Breast epithelium (tissue), 4 donors: ENCODE results near the gene PKD1L1. TPM values are rescaled to one million over a fixed set of nuclear protein-coding genes. Genes with fewer than 3 reads are reported as not detected.

Experiments
- DNase-seq, 2 donors: peaks; one replicate each; pipeline ENCODE4 v3.0.0-alpha.2; 2019; ENCODE audit warnings: low spot score in 2 of 2
- H3K27ac ChIP-seq, 2 donors: fragments of 200-600 bp; sonication (generic) in 1 of 2; one replicate each; pipeline ENCODE4 v1.5.1; 2016 to 2019; ENCODE audit warnings: mild to moderate bottlenecking in 1 of 2
- H3K27me3 ChIP-seq, 2 donors: fragments of 200-600 bp; sonication (generic) in 1 of 2; one replicate each; pipeline versions ENCODE4 v1.5.1 to v1.6.0; 2017 to 2019; ENCODE audit warnings: control low read depth in 1 of 2, mild to moderate bottlenecking in 1 of 2
- H3K36me3 ChIP-seq: fragments of 200-600 bp; one replicate; pipeline ENCODE4 v1.5.1; 2019
- H3K4me1 ChIP-seq, 2 donors: fragments of 200-600 bp; sonication (generic); one replicate each; pipeline ENCODE4 v1.5.1; 2016 to 2019; ENCODE audit warnings: control low read depth in 1 of 2
- H3K4me3 ChIP-seq, 3 donors: fragments of 200-600 bp; sonication (generic); 1 replicate in 2 of 3; 2 replicates in 1 of 3; pipeline ENCODE4 v1.5.1; 2016 to 2019; ENCODE audit warnings: mild to moderate bottlenecking in 3 of 3, moderate library complexity in 2 of 3
- H3K9me3 ChIP-seq, 2 donors: fragments of 200-600 bp; sonication (generic) in 1 of 2; one replicate each; pipeline ENCODE4 v1.5.1; 2016 to 2019; ENCODE audit warnings: control low read depth in 1 of 2
- POLR2A ChIP-seq: fragments of 450-650 bp; IDR thresholded peaks from one replicate; pipeline ENCODE4 v1.6.1; 2016; ENCODE audit warnings: antibody characterized with exemption, mild to moderate bottlenecking, moderate library complexity
- POLR2AphosphoS5 ChIP-seq, 3 donors: sonication (generic); formaldehyde crosslinking; IDR thresholded peaks; one replicate each; pipeline ENCODE4 v1.6.1; 2017; ENCODE audit warnings: antibody characterized with exemption in 3 of 3
- intact Hi-C: fragments of 100-400 bp; cut with DNase I; formaldehyde crosslinking; loops from one replicate; pipeline ENCODE4 v1.15.1; 2023; ENCODE audit warnings: low total_unique reads
- total RNA-seq, 3 donors: library from RNA; depleted of rRNA; stranded (reverse); fragments of >200 nt; gene quantifications; one replicate each; pipeline ENCODE4 v1.1.0, GENCODE V29; 2016
- TF ChIP-seq, protein P1 (sequence below), 3 donors: fragments of 450-650 bp; IDR thresholded peaks; one replicate each; pipeline ENCODE4 v1.5.1; 2016 to 2017; ENCODE audit warnings: antibody characterized with exemption in 3 of 3, mild to moderate bottlenecking in 3 of 3, moderate library complexity in 3 of 3

PKD1L1 gene
- total RNA-seq, 3 donors from 2014 or later = 0.32 to 0.44 (median 0.33) TPM

DNA sequence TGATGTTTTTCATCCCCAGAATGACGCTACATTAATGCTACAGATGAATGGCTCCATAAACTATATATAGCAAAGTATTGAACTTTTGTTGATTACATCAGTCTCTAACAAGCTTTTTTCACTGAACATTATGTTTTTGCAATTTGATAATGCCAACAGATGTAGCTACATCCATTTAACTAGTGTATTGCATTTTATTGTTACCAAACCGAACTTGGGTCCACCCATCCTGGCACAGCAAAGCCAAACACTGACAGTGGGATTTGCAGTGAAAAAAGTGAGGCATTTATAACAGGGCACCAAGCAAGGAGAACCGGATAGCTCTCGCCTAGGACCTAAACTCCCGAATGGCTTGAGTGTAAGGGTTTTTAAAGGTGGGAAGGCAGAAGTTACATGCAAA lies 183.5 kb downstream of the PKD1L1 start:
- no peak overlapping the region for H3K4me3 ChIP-seq
- no peaks in the 10 kb centered on the region for H3K36me3 ChIP-seq
- intact Hi-C loops = no loop called here
- no peak overlapping the region for H3K27ac ChIP-seq
- no peaks in the 10 kb centered on the region for H3K27me3 ChIP-seq
- TF ChIP-seq POLR2AphosphoS5 (IDR thresholded peaks at IDR 0.05) = no peak
- TF ChIP-seq, protein P1, sequence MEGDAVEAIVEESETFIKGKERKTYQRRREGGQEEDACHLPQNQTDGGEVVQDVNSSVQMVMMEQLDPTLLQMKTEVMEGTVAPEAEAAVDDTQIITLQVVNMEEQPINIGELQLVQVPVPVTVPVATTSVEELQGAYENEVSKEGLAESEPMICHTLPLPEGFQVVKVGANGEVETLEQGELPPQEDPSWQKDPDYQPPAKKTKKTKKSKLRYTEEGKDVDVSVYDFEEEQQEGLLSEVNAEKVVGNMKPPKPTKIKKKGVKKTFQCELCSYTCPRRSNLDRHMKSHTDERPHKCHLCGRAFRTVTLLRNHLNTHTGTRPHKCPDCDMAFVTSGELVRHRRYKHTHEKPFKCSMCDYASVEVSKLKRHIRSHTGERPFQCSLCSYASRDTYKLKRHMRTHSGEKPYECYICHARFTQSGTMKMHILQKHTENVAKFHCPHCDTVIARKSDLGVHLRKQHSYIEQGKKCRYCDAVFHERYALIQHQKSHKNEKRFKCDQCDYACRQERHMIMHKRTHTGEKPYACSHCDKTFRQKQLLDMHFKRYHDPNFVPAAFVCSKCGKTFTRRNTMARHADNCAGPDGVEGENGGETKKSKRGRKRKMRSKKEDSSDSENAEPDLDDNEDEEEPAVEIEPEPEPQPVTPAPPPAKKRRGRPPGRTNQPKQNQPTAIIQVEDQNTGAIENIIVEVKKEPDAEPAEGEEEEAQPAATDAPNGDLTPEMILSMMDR (IDR thresholded peaks at IDR 0.05) = no peak
- no peak for TF ChIP-seq POLR2A
- H3K4me1 ChIP-seq = no peaks in the 10 kb centered on the region
- no peak for DNase-seq
- H3K9me3 ChIP-seq = no peaks in the 10 kb centered on the region

DNA sequence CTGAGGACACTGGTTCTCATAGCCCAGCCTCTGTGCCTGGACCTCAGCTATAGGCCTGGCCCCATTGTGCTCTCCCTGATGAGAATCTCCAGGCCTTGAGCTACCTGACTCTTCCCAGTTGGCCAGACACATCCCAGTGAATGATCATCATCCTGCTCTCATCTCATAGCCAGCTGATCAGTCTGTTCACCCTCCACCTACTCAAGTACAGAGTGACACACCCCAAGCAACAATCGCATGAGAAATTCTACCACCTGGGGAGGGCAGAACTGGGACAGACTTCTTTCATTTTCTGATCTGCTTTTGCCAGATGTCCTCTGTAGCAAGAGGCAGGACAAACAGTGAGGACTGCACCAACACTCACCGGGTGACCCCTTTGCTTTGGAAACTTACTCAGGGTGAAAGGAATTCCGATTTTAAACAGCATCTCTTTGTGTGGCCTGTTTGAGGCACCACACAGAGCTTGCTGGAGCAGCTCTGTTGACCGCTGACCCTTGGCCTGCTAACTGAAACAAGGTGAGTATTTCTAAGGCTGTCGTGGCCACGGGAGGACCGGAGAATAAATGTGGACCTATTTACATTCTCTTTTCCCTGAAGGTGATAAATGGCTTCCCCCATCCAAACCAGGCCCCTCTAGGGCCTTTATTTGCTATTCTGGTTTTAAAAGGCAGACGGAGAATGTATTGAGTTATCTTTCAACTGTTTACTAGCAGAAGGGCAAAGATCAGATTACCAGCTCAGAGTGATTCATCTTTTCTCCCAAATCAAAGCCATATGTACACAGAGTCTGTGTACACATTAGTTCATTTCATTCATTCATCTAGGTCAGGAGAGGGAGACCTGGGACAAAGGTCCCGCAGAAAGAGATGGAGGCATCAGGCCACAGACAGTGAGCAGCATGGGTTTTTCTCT lies 184.9 kb downstream of the PKD1L1 start:
- peak in 1 of 2 donors; percentile 15 for DNase-seq

DNA sequence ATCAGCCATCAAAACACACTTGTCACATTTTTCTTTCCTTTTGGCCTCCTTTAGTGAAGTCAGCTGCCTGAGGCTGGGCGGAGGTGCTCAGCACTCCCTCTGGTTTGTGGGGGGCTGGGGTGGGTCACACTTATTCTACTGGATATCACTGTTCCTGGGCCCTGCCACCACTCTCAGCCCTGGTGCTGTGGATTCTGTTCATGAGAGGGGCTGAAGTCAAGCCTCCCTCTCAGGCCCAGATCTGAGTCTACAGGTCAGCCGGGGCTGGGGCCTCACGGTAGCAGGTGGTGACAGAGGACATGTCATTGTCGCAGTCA lies 185.6 kb downstream of the PKD1L1 start:
- no peaks in the 10 kb centered on the region for H3K36me3 ChIP-seq
- intact Hi-C loops = no loop called here
- no peak overlapping the region for H3K4me3 ChIP-seq
- no peaks in the 10 kb centered on the region for H3K27me3 ChIP-seq
- H3K27ac ChIP-seq = peak overlapping the region in 1 of 2 donors; percentile 85
- no peaks in the 10 kb centered on the region for H3K9me3 ChIP-seq
- DNase-seq = no peak
- TF ChIP-seq POLR2AphosphoS5 (IDR thresholded peaks at IDR 0.05) (no peak), POLR2A (no peak)
- TF ChIP-seq, protein P1 (IDR thresholded peaks at IDR 0.05) = no peak
- H3K4me1 ChIP-seq = peaks cover 0 to 5% of the 10 kb centered on the region in 2 donors

More for the DNA sequence above, 184.9 kb downstream of the PKD1L1 start:
- no peaks in the 10 kb centered on the region for H3K36me3 ChIP-seq
- peak overlapping the region; percentile 45 to 85 for H3K27ac ChIP-seq
- TF ChIP-seq POLR2A = no peak
- TF ChIP-seq POLR2AphosphoS5 (IDR thresholded peaks at IDR 0.05) = peak in 1 of 3 donors; percentile 49
- intact Hi-C loops = no loop called here
- H3K27me3 ChIP-seq = no peaks in the 10 kb centered on the region
- H3K9me3 ChIP-seq = no peaks in the 10 kb centered on the region
- H3K4me1 ChIP-seq = peaks cover 0 to 5% of the 10 kb centered on the region in 2 donors
- no peak overlapping the region for H3K4me3 ChIP-seq

DNA sequence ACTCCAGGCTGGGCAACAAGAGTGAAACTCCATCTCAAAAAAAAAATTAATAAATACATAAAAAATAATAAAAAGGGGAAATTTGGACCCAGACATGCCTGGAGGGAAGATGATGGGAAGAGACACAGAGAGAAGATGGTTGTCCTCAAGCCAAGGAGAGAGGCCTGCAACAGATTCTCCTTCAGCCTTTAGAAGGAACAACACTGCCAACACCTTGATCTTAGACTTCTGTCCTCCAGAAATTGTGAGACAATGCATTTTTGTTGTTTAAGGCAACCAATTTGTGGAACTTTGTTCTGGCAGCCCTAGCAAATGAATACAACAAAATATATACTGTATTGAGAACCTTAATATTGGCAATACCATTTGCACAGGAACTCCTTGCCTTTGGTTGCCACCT lies 186.1 kb downstream of the PKD1L1 start:
- Histone ChIP-seq H3K4me3 (no peak overlapping the region), H3K4me1 (peaks cover 3 to 5% of the 10 kb centered on the region in 2 donors), H3K36me3 (no peaks in the 10 kb centered on the region), H3K9me3 (no peaks in the 10 kb centered on the region), H3K27ac (no peak overlapping the region), H3K27me3 (no peaks in the 10 kb centered on the region)
- TF ChIP-seq POLR2A = no peak
- TF ChIP-seq, protein P1 (IDR thresholded peaks at IDR 0.05) = no peak
- TF ChIP-seq POLR2AphosphoS5 (IDR thresholded peaks at IDR 0.05) = no peak
- intact Hi-C loops = no loop called here
- DNase-seq = no peak

DNA sequence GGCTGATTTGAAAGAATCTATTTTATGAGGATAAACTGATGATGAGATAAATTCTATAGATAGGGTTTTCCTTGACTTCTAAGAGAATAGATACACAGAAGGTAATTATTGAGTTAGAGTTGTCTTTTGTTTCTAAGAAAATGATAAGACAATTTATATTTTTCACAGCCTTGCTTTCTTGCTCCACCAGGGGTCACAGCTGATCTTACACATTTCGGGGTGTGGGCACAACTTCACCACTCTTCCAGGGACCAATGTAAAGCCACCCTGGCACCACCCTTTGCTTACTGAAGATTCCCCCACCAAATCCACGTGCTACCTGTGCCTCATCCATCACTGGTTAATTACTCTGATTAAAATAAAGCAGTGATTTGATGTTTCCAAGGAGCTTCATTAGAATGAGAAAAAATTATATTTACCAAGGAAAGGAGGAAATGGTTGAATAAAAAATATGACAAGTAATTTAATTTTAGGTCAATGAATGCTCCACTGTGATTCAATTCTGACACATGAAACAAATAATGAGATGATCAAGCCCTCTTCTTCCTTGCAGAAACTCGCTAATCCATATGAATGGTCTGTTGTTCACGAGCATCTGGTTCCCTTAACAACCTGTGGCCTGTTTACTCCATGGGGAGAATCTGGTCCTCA lies 189.1 kb downstream of the PKD1L1 start:
- H3K27ac ChIP-seq = peak overlapping the region; percentile 84
- H3K36me3 ChIP-seq = no peaks in the 10 kb centered on the region
- H3K9me3 ChIP-seq = no peaks in the 10 kb centered on the region
- H3K27me3 ChIP-seq = no peaks in the 10 kb centered on the region
- TF ChIP-seq, protein P1 (IDR thresholded peaks at IDR 0.05) = peak in 1 of 3 donors; percentile 11
- TF ChIP-seq POLR2A (no peak), POLR2AphosphoS5 (IDR thresholded peaks at IDR 0.05) (no peak)
- peak in 1 of 2 donors; percentile 13 for DNase-seq
- intact Hi-C loops = no loop called here
- H3K4me3 ChIP-seq = no peak overlapping the region
- H3K4me1 ChIP-seq = peaks cover 3 to 5% of the 10 kb centered on the region in 2 donors
